Measurements from ENCODE around the gene ROCK2.
A peak's percentile ranks its signal among the peaks of the same experiment; 100 is the strongest.

The ROCK2 gene

GRCh38 chr2:11344342-11344955 lies at the start of gene ROCK2:
Gene ROCK2 (minus strand): TSS chr2:11344636. CDS start chr2:11344136, 500 bp downstream.
- peak; percentile 64 for DNase-seq (ENCODE audit: low spot score)

DNA sequence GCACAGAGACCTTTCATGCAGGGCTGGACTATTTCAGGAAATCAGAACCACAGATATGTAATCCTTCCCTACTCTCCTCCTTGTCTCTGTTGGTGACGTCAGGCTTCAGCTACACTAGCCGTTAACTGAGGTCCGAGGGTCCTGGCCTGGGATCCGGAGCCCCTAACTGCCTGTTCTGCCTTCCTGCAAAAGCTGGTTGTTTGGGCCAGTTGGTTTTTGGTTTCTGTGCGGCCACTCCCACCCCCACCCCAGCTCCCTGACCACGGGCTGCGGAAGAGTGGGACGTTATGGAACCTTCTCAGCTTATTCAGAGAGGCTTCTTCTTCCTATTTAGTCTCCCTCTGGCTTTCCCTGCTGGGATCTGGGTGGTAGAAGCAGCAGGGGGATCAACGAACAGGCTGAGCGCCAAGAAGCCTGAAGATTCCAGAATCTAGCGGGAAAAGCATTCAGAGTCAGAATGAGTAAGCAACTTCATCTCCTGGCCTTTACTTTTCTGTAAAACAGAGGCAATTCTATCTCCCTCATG lies 49.3 kb upstream of the ROCK2 start:
- DNase-seq (ENCODE audit: low spot score) = no peak

GRCh38 chr2:11391942-11392266 lies 47.5 kb upstream of the ROCK2 start:
- no peak for DNase-seq (ENCODE audit: low spot score)

DNA sequence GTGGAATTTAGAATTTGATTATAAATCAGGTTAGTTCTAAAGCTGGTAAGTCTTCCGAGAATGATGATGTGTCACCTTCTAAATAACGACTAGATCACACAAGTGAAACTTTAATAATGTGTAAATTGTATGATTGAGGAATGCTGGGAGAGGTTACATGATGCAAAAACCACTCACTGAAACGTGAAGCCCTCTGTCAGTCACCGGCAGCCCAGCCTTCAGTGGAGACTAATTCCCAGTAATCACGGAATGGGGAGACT lies 45.9 kb upstream of the ROCK2 start:
- no peak for DNase-seq (ENCODE audit: low spot score)

DNA sequence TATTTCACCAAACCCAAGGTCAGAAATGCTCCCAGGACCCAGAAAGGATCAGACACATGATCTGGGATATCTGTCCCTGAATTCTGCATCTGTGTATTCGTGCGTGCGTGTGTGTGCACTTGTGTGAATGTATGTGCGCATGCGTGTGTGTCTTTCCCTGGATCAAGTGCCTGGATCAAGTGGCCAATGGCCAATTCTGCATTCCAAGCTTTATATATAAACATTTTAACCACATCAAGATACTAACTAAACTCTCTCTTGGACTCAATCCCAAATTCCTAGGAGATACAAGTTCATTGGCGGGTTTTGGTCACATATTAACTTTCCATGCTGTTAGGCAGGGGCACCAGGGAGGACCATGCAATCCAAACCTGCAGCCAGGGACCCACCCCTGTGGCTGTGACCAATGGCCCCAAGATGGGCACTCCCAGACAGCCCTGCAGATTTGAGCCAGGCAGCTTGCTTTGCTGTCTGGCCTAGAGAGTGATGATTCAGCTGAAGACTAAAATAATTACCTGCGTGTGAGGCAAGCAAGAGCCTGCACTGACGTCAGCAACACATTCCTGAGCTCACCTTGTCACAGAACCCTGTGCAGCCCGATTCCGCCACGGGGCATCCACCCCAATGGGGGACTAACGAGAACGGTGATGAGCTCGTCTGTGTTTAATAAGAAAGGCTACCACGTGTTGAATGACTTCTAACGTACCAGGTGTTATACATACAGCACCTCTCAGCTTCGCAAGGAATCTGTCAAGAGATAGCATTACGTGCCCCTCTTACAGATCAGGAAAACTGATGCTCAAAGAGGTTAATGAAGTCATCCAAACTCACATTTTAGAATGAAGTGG lies 45.3 kb upstream of the ROCK2 start:
- DNase-seq (ENCODE audit: low spot score) = no peak

GRCh38 chr2:11389052-11389420 lies 44.6 kb upstream of the ROCK2 start:
- DNase-seq (ENCODE audit: low spot score) = no peak

DNA sequence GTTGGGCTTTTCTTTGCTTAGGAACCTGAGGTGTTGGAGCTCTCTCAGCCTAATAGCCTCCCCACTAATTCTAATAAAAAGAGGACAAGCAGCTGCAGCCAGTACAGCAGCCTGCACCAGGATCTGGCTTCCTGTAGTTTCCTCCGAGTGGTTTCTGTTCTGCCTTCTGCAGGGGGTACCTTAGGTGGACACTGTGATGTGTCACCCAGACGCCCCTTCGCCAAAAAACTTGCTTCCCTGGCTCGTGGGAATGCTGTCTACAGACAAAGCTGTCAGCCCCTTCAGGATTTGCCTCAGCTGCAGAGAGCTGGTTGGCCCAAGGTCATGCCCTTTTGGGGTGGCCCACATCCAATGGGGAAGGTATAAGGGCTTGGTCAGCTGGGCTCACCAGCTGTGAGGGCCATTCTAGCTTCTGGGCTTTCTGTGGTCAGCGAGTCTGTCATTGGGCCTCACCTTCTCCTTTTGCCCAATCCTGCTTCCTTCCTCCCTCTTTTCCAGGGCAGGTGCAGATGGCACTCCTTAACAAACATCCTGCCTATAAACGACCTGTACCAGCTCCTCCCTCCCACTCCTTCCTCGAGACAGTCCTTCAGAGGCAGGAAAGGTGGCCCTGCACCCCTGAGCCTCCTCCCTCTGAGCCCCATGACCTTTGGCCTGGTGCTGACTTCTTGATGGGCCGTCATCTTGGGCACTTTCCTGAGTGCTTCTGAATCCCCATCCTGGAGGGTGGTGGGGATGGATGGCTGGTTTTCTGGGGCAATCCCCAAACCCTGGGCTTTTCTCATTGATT lies 44.0 kb upstream of the ROCK2 start:
- no peak for DNase-seq (ENCODE audit: low spot score)

GRCh38 chr2:11387843-11388242 lies 43.4 kb upstream of the ROCK2 start:
- DNase-seq (ENCODE audit: low spot score) = no peak

- DNase-seq (ENCODE audit: low spot score) = no peak
These were observed 42.6 kb upstream of the ROCK2 start for GRCh38 chr2:11387100-11387390.

DNA sequence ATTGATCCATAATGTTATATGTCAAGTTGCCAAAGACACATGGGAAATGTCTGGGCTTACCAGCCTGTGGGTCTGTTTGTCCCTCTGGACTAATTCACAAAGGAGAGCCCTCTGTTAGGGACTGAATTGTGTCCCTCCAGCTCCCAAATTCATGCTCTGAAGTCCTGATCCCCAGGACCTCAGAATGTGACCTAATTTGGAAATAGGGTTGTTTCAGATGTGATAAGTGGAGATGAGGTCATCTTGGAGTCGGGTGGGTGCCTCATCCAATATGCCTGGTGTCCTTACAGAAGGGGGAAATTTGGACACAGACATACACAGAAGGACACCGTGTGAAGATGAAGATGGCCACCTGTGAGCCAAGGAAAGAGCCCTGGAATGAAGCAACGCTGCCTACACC lies 41.4 kb upstream of the ROCK2 start:
- DNase-seq (ENCODE audit: low spot score) = no peak

DNA sequence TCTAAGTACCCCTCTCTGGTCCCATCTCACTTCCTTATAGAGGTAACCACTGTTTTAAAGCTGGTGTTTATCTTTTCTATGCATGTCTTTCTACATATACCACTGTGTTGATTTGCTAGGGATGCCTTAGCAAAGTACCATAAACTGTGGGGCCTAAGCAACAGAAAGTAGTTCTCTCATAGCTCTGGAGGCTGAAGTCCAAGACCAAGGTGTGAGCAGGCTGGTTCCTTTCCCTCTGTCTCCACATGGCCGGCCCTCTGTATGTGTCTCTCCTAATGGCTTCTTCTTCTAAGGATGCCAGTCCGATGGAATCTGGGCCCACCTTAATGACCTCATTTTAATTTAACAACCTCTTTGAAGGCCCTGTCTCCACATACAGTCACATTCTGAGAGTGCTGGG lies 40.8 kb upstream of the ROCK2 start:
- no peak for DNase-seq (ENCODE audit: low spot score)

DNA sequence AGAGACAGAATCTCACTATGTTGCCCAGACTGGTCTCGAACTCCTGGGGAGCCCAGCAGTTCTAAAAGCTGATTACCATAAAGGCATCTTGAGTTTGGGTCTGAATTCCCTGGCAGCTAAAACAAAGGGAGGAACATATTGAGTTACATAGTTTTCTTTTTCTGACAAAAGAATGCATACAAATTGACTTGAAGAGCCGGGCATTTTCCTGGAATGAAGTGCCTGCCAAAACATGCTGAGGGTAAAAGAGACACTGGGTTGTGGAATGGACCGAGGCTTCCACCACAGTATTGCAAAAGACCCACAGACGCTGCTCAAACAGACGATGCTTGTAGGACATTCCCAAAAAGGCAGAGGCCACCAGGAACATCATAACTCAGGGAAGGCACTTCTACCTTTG lies 35.1 kb upstream of the ROCK2 start:
- DNase-seq (ENCODE audit: low spot score) = no peak

DNA sequence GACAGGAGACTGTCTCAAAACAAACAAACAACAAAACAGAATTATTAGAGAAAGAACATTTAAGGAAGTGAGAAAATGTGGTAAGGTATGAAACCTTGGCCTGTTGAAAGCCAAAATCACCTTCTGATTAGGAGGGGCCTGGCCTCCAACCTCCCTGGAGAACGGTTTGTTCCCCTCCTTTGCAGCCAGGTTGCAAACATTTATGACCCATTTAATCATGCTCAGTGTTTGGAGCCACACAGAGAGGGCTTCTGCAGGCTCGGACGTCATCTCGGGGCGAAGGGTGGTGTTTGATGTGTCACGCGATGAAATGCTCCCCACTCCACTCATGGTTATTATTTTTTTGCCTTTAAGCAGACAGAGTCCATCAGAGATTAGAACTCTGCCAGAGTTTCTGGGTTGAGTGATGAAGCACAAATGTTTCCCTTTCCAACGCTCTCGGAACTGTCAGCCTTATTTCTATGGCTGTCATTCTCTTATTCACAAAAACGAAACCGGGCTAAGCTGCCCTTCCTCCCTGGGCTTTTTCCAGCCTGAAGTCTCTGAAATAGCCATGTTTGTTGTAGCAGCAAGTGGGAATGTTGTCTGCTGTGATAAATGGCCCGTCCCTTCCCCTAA lies 33.6 kb upstream of the ROCK2 start:
- no peak for DNase-seq (ENCODE audit: low spot score)

GRCh38 chr2:11376071-11376470 lies 31.6 kb upstream of the ROCK2 start:
- no peak for DNase-seq (ENCODE audit: low spot score)

DNA sequence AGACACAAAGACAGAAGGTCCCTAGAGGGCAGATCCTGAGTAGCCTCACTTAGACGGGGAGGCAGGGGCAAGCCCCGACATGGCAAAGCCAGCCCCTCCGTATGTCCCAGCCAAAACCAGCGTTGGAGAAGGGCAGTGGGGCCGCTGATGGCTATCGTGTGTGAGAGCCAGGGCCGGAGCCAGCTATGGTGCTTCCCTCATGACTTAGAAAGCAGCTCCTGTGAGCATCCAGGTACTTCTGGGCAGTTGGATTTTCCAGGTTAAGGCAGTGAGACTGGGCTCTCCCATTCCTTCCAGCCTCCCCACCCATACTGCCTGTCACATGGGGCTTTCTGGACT lies 31.2 kb upstream of the ROCK2 start:
- DNase-seq (ENCODE audit: low spot score) = no peak

GRCh38 chr2:11375025-11375688 lies 30.7 kb upstream of the ROCK2 start:
- DNase-seq (ENCODE audit: low spot score) = no peak

GRCh38 chr2:11373096-11373495 lies 28.7 kb upstream of the ROCK2 start:
- no peak for DNase-seq (ENCODE audit: low spot score)

- no peak for DNase-seq (ENCODE audit: low spot score)
These were observed 26.9 kb upstream of the ROCK2 start for GRCh38 chr2:11371092-11371937.

DNA sequence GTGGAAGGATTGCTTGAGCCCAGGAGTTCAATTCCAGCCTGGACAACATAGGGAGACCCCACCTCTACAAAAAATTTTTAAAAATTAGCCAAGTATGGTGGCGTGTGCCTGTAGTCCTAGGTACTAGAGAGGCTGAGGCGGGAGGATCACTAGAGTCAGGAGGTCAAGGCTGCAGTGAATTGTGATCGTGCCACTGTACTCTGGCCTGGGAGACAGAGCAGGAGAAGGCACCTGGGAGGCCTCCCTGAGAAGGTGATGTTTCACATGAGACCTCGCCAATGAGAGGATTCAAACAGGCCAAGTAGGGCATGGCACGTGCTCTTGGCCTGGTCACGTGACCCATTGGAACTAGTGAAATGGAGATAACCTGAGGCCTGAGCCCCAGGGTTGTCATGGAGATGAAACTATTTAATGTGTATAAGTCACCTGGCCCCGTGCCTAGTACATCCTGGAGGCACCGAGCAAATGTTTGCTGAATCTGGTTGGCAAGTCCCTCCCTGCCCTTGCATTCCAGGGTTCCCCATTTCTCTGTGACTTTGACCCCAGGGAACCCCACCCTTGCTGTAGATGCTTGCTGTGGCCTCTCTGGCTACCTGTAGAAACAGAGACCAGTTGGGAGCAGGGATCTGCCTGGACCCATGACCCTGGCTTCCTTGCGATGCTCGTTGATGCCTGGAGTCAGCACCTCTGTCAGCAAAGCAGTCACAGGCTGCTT lies 26.1 kb upstream of the ROCK2 start:
- no peak for DNase-seq (ENCODE audit: low spot score)

DNA sequence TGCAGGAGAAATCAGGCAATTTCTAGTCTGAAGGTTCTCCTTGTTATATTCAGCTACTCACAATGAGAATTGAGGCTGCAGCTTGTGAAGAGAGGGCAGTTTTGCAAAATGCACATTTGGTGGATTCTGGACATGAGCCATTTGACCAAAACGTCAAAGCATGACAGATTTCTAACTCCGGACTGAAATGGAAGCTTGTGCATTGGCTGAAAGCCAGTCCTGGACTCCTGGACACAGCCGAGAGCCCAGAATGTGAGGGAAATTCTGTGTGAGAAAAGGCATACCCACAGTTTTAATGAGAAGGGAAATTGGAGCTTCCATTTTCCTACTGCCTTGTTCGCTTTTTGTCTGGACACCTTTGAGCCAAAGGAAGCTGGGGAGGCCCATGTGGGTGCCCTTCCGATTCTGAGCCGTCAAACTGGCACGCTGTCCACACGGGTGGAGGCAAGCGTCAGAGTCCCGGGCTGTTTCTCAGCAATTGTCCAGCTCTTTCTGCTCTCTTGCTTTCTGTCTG lies 23.7 kb upstream of the ROCK2 start:
- no peak for DNase-seq (ENCODE audit: low spot score)
